Testis (tissue), 3 donors: ENCODE measurements around the gene PPP2R5D. TPM values are rescaled to one million over a fixed set of nuclear protein-coding genes. Genes with fewer than 3 reads are reported as not detected.

Experiments
- DNase-seq: peaks from one replicate; pipeline ENCODE4 v3.0.0-alpha.2; 2019
- H3K27ac ChIP-seq, 2 donors: fragments of 200-600 bp; sonication (generic); one replicate each; pipeline ENCODE4 v1.5.1; 2019
- H3K27me3 ChIP-seq: fragments of 200-600 bp; sonication (generic); one replicate; pipeline ENCODE4 v1.5.1; 2019
- H3K36me3 ChIP-seq: fragments of 200-600 bp; sonication (generic); one replicate; pipeline ENCODE4 v1.5.1; 2017; ENCODE audit warnings: low read depth; ENCODE audit errors: missing control alignments
- H3K4me1 ChIP-seq: fragments of 200-600 bp; sonication (generic); one replicate; pipeline ENCODE4 v1.5.1; 2019
- H3K4me3 ChIP-seq, 2 donors: fragments of 200-600 bp; sonication (generic); one replicate each; pipeline ENCODE4 v1.5.1; 2017 to 2019
- H3K9me3 ChIP-seq: fragments of 200-600 bp; sonication (generic); one replicate; pipeline ENCODE4 v1.5.1; 2017
- POLR2A ChIP-seq: fragments of 450-650 bp; IDR thresholded peaks from one replicate; pipeline ENCODE4 v1.6.1; 2017; ENCODE audit warnings: antibody characterized with exemption, mild to moderate bottlenecking, moderate library complexity
- WGBS, 2 donors: methylation state at CpG; one replicate each; pipeline ENCODE4 v1.1.5; 2018; 5-methylcytosine and 5-hydroxymethylcytosine counted together
- intact Hi-C: fragments of 100-400 bp; cut with DNase I; formaldehyde crosslinking; loops from one replicate; pipeline ENCODE4 v1.15.1; 2023; ENCODE audit warnings: low total_unique reads
- polyA plus RNA-seq: library from polyadenylated mRNA; stranded (reverse); fragments of 350-450 nt; fragmentation: Illumina TruSeq; extraction: RNeasy Lipid Tissue Mini Kit (QIAGEN cat#74804); gene quantifications from one replicate; pipeline ENCODE4 v1.2.3, GENCODE V29; 2014; ENCODE audit warnings: low read depth, low replicate concordance; ENCODE audit not compliant: insufficient read depth
- total RNA-seq, 2 donors: library from RNA; depleted of rRNA; stranded (reverse); fragments of >200 nt; gene quantifications; one replicate each; pipeline ENCODE4 v1.2.3, GENCODE V29; 2016
- TF ChIP-seq, protein P1 (sequence below), 3 experiments: fragments of 450-650 bp in 2 of 3; fragments of 200-600 bp in 1 of 3; sonication (generic) in 1 of 3; IDR thresholded peaks; one replicate each; pipeline ENCODE4 v1.5.1; 2016 to 2019; ENCODE audit warnings: antibody characterized with exemption in 3 of 3, mild to moderate bottlenecking in 2 of 3, moderate library complexity in 1 of 3

Gene PPP2R5D
- total and polyA plus RNA-seq, 3 donors from 2014 or later = 73.4 to 82.5 (median 74.5) TPM

DNA sequence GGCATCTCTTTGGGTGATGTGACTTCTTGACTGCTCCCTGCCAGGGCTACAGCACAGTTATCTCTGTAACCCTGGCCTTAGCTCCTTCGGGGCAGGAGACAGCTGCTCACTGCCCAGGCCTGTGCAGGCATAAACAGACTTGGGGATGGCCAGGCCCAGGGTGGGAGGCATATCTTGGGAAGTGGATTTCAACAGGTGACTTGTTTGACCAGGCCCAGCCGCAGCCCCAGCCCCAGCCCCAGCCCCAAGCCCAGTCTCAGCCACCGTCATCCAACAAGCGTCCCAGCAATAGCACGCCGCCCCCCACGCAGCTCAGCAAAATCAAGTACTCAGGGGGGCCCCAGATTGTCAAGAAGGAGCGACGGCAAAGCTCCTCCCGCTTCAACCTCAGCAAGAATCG, 21.9 kb downstream of the PPP2R5D start:
- Histone ChIP-seq H3K9me3 (no peaks in the 10 kb centered on the region), H3K4me1 (no peaks in the 10 kb centered on the region), H3K27ac (no peak overlapping the region), H3K36me3 (no peaks in the 10 kb centered on the region), H3K27me3 (no peaks in the 10 kb centered on the region), H3K4me3 (no peak overlapping the region)
- intact Hi-C loops = no loop called here
- 90 to 95% methylated on average over 9 to 11 of the region's 11 CpGs for WGBS, 2 donors
- TF ChIP-seq, protein P1, sequence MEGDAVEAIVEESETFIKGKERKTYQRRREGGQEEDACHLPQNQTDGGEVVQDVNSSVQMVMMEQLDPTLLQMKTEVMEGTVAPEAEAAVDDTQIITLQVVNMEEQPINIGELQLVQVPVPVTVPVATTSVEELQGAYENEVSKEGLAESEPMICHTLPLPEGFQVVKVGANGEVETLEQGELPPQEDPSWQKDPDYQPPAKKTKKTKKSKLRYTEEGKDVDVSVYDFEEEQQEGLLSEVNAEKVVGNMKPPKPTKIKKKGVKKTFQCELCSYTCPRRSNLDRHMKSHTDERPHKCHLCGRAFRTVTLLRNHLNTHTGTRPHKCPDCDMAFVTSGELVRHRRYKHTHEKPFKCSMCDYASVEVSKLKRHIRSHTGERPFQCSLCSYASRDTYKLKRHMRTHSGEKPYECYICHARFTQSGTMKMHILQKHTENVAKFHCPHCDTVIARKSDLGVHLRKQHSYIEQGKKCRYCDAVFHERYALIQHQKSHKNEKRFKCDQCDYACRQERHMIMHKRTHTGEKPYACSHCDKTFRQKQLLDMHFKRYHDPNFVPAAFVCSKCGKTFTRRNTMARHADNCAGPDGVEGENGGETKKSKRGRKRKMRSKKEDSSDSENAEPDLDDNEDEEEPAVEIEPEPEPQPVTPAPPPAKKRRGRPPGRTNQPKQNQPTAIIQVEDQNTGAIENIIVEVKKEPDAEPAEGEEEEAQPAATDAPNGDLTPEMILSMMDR (IDR thresholded peaks at IDR 0.05) = no peak
- no peak for TF ChIP-seq POLR2A
- no peak for DNase-seq

DNA sequence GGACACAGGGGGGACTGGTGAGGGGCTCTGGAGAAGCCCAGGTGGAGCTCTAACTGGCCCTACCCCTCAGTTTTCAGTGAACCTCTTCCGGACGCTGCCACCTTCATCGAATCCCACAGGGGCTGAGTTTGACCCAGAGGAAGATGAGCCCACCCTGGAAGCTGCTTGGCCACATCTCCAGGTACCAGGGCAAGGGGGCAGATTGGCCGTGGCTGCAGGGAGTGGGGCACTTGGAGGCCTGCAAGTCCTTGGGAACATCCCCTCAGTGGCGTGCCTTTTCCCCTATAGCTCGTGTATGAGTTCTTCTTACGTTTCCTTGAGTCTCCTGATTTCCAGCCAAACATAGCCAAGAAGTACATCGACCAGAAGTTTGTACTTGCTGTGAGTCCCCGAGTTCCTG, 22.8 kb downstream of the PPP2R5D start:
- intact Hi-C loops = no loop called here
- DNase-seq = no peak
- H3K4me1 ChIP-seq = no peaks in the 10 kb centered on the region
- no peaks in the 10 kb centered on the region for H3K9me3 ChIP-seq
- no peaks in the 10 kb centered on the region for H3K36me3 ChIP-seq
- no peak overlapping the region for H3K4me3 ChIP-seq
- WGBS, 2 donors = 82 to 84% methylated on average over 6 to 9 of the region's 9 CpGs
- H3K27ac ChIP-seq = no peak overlapping the region
- no peaks in the 10 kb centered on the region for H3K27me3 ChIP-seq
- TF ChIP-seq POLR2A = no peak

DNA sequence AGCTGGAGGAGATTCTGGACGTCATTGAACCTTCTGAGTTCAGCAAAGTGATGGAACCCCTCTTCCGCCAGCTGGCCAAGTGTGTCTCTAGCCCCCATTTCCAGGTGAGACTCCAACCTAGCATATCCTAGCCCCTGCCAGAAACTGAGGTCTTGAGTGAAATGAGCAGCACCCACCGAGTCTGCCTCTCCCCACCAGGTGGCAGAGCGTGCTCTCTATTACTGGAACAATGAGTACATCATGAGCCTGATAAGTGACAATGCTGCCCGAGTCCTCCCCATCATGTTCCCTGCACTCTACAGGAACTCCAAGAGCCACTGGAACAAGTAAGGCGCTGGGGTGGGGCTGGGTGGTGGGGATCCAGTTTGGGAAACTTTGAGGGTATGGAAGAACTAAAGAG, 24.8 kb downstream of the PPP2R5D start:
- Histone ChIP-seq H3K27me3 (no peaks in the 10 kb centered on the region), H3K4me3 (no peak overlapping the region), H3K36me3 (no peaks in the 10 kb centered on the region), H3K4me1 (peaks cover 9% of the 10 kb centered on the region), H3K9me3 (no peaks in the 10 kb centered on the region), H3K27ac (no peak overlapping the region)
- intact Hi-C loops = no loop called here
- peak; percentile 85 for DNase-seq
- TF ChIP-seq, protein P1 (IDR thresholded peaks at IDR 0.05) = peak; percentile 18 to 45 (median 44)
- TF ChIP-seq POLR2A = no peak
- 50 to 62% methylated on average over 6 of the region's 6 CpGs for WGBS, 2 donors

DNA sequence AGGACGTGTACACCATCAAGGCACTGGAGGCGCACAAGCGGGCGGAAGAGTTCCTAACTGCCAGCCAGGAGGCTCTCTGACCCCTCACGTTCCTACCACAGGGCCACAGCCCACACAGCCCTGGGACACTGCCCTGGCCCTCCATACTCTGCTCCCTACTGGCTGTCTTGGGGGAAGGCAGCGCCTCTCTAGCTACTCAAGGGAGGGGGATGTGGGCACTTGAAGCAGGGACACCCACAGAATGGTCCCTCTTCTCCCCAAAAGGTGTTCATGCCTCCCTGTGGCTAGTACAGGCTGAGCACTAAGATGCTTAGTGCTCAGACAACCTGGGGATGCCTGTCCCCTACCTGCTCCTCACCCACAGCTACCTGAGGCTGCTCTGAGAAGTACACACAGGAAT, 26.8 kb downstream of the PPP2R5D start:
- TF ChIP-seq, protein P1 (IDR thresholded peaks at IDR 0.05) = no peak
- no peak for TF ChIP-seq POLR2A
- Histone ChIP-seq H3K4me1 (peaks cover 24% of the 10 kb centered on the region), H3K9me3 (no peaks in the 10 kb centered on the region), H3K4me3 (no peak overlapping the region), H3K27me3 (no peaks in the 10 kb centered on the region), H3K27ac (no peak overlapping the region), H3K36me3 (no peaks in the 10 kb centered on the region)
- intact Hi-C loops = loop anchor here (5.0 kb wide), 1 partner anchor 131 kb away; no protein-coding TSS in a partner anchor
- no peak for DNase-seq
- 61 to 74% methylated on average over 6 of the region's 6 CpGs for WGBS, 2 donors

DNA sequence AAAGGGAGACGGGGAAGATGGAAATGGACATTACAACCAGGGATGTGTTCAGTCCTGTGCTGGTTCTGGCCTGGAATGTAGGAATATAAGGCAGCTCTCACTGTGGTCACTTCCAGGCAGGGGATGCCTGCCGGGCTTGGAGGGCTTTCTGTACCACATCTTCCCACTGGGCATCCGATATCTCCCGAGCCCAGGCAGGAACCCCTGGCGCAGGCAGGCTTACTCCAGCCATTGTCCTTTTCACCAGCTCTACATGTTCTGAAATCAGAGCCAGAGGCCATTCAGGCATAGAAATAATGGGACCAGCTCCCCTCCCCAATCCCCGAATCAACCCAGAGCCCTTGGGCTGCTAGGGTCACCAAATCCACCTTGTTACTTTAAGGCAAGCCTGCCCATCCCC, 28.0 kb downstream of the PPP2R5D start:
- H3K9me3 ChIP-seq = no peaks in the 10 kb centered on the region
- no peak for DNase-seq
- H3K4me1 ChIP-seq = peaks cover 32% of the 10 kb centered on the region
- H3K27ac ChIP-seq = no peak overlapping the region
- TF ChIP-seq, protein P1 (IDR thresholded peaks at IDR 0.05) = no peak
- no peak for TF ChIP-seq POLR2A
- H3K36me3 ChIP-seq = no peaks in the 10 kb centered on the region
- 75 to 79% methylated on average over 6 of the region's 6 CpGs for WGBS, 2 donors
- intact Hi-C loops = loop anchor here (5.0 kb wide), 1 partner anchor 130 kb away; no protein-coding TSS in a partner anchor
- no peaks in the 10 kb centered on the region for H3K27me3 ChIP-seq
- H3K4me3 ChIP-seq = no peak overlapping the region
